C4-2B (cell line): Measurements from ENCODE around the gene TNK2.

Experiments used
- ZFX ChIP-seq: fragments of 450-650 bp; IDR thresholded peaks from 2 replicates; pipeline ENCODE4 v1.6.1; 2017
- TF ChIP-seq, protein P1 (sequence below): fragments of 450-650 bp; conservative IDR thresholded peaks from 2 replicates; pipeline ENCODE4 v1.5.1; 2017; ENCODE audit warnings: mild to moderate bottlenecking

DNA sequence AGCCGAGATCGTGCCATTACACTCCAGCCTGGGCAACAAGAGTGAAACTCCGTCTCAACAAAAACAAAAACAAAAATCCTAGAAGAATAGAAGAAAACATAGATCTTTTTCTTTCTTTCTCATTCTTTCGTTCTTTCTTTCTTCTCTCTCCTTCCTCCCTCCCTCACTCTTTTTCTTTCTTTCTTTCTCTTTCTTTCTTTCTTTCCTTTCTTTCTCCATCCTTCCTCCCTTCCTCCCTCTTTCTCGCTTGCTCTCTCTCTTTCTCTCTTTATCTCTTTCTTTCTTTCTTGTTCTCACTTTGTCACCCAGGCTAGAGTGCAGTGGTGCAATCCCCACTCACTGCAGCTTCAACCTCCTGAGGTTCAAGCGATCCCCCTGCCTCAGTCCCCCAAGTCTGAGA is 62.9 kb downstream of the TNK2 start:
- TF ChIP-seq, protein P1, sequence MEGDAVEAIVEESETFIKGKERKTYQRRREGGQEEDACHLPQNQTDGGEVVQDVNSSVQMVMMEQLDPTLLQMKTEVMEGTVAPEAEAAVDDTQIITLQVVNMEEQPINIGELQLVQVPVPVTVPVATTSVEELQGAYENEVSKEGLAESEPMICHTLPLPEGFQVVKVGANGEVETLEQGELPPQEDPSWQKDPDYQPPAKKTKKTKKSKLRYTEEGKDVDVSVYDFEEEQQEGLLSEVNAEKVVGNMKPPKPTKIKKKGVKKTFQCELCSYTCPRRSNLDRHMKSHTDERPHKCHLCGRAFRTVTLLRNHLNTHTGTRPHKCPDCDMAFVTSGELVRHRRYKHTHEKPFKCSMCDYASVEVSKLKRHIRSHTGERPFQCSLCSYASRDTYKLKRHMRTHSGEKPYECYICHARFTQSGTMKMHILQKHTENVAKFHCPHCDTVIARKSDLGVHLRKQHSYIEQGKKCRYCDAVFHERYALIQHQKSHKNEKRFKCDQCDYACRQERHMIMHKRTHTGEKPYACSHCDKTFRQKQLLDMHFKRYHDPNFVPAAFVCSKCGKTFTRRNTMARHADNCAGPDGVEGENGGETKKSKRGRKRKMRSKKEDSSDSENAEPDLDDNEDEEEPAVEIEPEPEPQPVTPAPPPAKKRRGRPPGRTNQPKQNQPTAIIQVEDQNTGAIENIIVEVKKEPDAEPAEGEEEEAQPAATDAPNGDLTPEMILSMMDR, result no peak
- TF ChIP-seq ZFX, result no peak
